GM08714 (cell line): Measurements from ENCODE around the gene LGALS12.

ENCODE experiments used
- H3K4me3 ChIP-seq: fragments of 200-500 bp; sonication (Bioruptor generic); 2 replicates; pipeline ENCODE4 v1.5.1; 2014; ENCODE audit warnings: mild to moderate bottlenecking, low read length, inconsistent platforms
- ZNF274 ChIP-seq: IDR thresholded peaks from 2 replicates; pipeline ENCODE4 v1.6.1; 2012; ENCODE audit warnings: mild to moderate bottlenecking, low read depth, low read length

The LGALS12 gene

DNA sequence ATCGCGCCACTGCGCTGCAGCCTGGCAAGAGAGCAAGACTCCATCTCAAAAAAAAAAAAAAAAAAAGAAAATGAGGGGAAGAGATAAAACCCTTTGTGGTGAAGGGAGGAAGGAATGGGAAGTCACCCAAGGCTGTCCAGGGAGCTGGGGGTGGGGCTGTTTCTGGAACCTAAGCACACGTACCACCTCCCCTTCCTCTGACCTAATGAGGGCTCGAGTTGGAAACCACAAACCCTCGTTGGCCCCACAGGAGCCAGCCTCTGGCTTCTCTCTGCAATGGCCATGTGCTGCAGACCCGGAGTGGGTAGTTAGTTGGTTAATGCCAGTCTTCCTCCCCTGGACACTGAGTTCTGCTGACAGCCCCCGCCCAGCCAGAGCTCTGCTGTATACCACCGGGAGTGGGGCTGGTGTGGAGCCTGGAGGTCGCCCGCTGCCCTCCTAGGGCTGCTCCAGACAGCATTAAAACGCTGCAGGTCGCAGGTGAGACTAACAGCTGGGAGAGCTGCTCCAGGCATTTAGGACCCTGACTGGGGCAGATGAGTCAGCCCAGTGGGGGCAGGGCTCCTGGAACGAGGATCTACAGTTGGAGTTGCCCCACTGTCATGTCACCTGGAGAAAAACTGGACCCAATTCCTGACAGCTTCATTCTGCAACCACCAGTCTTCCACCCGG, at the start of gene LGALS12:
Gene LGALS12, plus strand, starts transcription at position 228 of the 672 bp plus-strand sequence. Its CDS starts 375 bp downstream, at position 603.
- TF ChIP-seq ZNF274, result no peak
- no peak within 1 kb of the TSS for H3K4me3 ChIP-seq

- no peak overlapping the region for H3K4me3 ChIP-seq
- no peak for TF ChIP-seq ZNF274
Measured at GRCh38 chr11:63459586-63459985, 46.3 kb upstream of the LGALS12 start.

GRCh38 chr11:63462137-63462536, 43.7 kb upstream of the LGALS12 start:
- TF ChIP-seq ZNF274, result no peak
- H3K4me3 ChIP-seq, result no peak overlapping the region

DNA sequence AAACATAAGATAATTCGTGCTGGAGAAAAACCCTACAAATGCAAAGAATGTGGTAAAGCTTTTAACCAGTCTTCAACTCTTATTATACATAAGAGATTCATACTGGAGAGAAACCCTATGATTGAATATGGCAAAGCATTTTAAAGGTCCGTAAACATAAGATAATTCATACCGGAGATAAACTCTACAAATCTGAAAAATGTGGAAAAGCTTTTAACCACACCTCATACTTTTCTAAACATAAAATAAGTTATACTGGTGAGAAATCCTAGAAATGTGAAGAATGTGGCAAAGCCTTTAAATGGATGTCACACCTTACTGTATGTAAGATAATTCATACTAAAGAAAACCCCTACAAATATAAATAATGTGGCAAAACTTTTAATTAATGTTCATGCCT, 35.6 kb upstream of the LGALS12 start:
- TF ChIP-seq ZNF274, result no peak

DNA sequence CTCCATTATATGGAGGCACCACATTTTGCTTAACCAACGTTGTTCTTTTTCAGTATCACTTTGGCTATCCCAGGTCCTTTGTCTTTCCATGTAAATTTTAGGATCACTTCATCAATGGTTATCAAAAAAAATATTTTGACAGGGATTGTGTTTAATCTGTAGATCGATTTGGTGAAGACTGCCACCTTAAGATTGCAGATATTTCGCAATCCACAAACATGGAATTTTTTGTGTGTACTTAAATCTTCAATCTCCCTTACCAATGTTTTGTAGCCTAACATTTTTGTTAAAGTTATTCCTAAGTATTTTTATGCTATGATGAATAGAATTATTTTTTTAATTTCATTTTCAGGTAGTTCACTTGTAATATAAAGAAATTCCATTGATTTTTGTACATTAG, 33.5 kb upstream of the LGALS12 start:
- TF ChIP-seq ZNF274, result no peak
- H3K4me3 ChIP-seq, result no peak overlapping the region

More for the DNA sequence above, 35.6 kb upstream of the LGALS12 start:
- H3K4me3 ChIP-seq, result no peak overlapping the region

DNA sequence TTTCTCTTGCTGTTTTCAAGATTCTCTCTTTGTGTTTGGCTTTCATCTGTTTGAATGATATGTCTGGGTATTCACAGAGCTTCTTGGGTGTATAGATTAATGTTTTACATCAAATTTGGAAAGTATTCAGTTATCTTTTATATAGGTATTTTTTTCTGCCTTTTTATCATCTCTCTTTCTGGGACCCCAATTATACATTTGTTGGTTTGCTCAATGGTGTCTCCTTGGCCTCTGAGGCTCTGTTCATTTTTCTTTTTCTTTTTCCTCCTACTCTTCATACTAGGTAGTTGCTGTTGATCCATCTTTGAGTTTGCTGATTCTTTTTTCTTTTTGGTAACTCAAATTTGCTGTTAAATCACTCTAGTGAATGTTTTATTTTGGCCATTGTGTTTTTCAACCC, 29.3 kb upstream of the LGALS12 start:
- H3K4me3 ChIP-seq, result no peak overlapping the region
- TF ChIP-seq ZNF274, result no peak

- TF ChIP-seq ZNF274, result no peak
- H3K4me3 ChIP-seq, result no peak overlapping the region
Measured at GRCh38 chr11:63478896-63479295, 27.0 kb upstream of the LGALS12 start.

- no peak overlapping the region for H3K4me3 ChIP-seq
- TF ChIP-seq ZNF274, result no peak
Measured at GRCh38 chr11:63480039-63480438, 25.8 kb upstream of the LGALS12 start.

DNA sequence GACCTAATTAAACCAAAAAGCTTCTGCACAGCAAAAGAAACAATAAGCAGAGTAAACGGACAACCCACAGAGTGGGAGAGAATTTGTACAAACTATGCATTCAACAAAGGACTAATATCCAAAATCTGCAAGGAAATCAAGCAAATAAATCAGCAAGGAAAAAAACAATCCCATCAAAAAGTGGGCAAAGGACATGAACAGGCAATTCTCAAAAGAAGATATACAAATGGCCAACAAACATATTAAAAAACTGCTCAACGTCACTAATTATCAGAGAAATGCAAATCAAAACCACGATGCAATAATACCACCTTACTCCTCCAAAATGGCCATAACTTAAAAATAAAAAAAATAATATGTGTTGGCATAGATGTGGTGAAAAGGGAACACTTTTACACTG, 20.1 kb upstream of the LGALS12 start:
- no peak overlapping the region for H3K4me3 ChIP-seq
- TF ChIP-seq ZNF274, result no peak

DNA sequence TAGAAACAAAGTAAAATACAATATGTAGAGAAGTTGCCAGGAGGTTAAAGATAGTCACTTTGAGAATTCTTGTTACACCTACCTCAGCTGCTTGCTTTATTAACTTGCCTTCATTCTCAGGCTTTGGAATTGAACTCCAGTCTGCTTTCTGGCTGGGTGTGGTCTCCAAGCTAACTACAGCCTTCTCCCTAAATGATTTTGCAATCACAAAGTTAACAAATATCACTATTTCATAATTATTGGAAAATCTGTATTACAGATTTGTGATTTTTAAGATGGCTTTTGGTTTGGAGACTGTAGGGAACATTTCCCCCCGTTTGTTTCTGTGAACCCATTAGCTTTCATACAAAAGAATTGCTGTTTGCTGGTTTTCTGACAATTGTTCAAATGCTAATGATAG, 17.1 kb upstream of the LGALS12 start:
- no peak for TF ChIP-seq ZNF274
- no peak overlapping the region for H3K4me3 ChIP-seq

DNA sequence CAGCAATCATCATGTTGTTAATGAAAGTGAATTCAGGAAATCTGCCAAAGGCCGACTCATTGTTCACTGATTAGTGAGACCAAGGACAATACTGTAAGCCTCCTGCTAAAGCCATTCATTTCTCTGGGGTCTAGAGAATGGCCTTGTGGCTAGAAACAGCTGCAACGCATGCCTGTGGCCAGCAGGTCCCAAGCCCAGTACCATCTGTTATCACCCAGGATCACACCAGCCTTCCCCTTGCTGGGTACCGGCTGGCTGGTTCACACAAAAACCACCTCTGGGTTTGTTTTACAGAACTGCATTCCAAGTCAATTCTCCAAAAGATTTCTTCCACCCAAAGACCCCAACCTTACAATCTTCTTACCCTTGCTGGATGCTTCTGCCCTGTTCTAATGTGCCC, 16.0 kb upstream of the LGALS12 start:
- H3K4me3 ChIP-seq, result no peak overlapping the region
- no peak for TF ChIP-seq ZNF274

GRCh38 chr11:63490551-63491239, 15.2 kb upstream of the LGALS12 start, which contains the start of gene PLAAT5:
PLAAT5 (minus strand) TSS chr11:63491167; CDS start chr11:63491034, 133 bp downstream.
- H3K4me3 ChIP-seq, result no peak within 1 kb of the TSS; the same call in 1 of the 2 replicates
- TF ChIP-seq ZNF274, result no peak

GRCh38 chr11:63491240-63491587, 14.7 kb upstream of the LGALS12 start:
- H3K4me3 ChIP-seq, result no peak overlapping the region; the same call in 1 of the 2 replicates
- no peak for TF ChIP-seq ZNF274

GRCh38 chr11:63491636-63492372, 14.1 kb upstream of the LGALS12 start:
- TF ChIP-seq ZNF274, result no peak
- H3K4me3 ChIP-seq, result no peak overlapping the region

GRCh38 chr11:63492441-63492840, 13.4 kb upstream of the LGALS12 start:
- TF ChIP-seq ZNF274, result no peak
- H3K4me3 ChIP-seq, result no peak overlapping the region
